Endodermal cell (in vitro differentiated cells): Measurements from ENCODE around the gene CUX1. TPM values are rescaled to one million over a fixed set of nuclear protein-coding genes. Genes with fewer than 3 reads are reported as not detected.
"Not testable (repeated sequence)": the region's sequence is repeated elsewhere in the genome, so short reads cannot be mapped to it uniquely, and the experiment has no call there.

ENCODE experiments used
- DNase-seq: peaks from one replicate; pipeline ENCODE4 v3.0.0-alpha.2; 2017
- H3K27ac ChIP-seq: 2 replicates; pipeline ENCODE4 v1.5.1; 2013; ENCODE audit warnings: mild to moderate bottlenecking, low read depth, low read length, moderate library complexity
- H3K27me3 ChIP-seq: 2 replicates; pipeline ENCODE4 v1.6.1; 2013; ENCODE audit warnings: mild to moderate bottlenecking, low read length, moderate library complexity; ENCODE audit not compliant: insufficient read depth, control insufficient read depth, poor library complexity, severe bottlenecking
- H3K36me3 ChIP-seq: 2 replicates; pipeline ENCODE4 v1.7.0; 2013; ENCODE audit warnings: mild to moderate bottlenecking, low read length, moderate library complexity; ENCODE audit not compliant: control insufficient read depth, insufficient read depth
- H3K4me1 ChIP-seq: one replicate; pipeline ENCODE4 v1.7.0; 2013; ENCODE audit warnings: low read length; ENCODE audit not compliant: control insufficient read depth, insufficient read depth
- H3K4me3 ChIP-seq: 2 replicates; pipeline ENCODE4 v1.5.1; 2013; ENCODE audit warnings: mild to moderate bottlenecking, low read length, moderate library complexity
- H3K9ac ChIP-seq: 2 replicates; pipeline ENCODE4 v1.6.1; 2013; ENCODE audit warnings: mild to moderate bottlenecking, low read length, moderate library complexity; ENCODE audit not compliant: poor library complexity, severe bottlenecking; ENCODE audit errors: extremely low read depth
- H3K9me3 ChIP-seq: 2 replicates; pipeline ENCODE4 v1.6.1; 2013; ENCODE audit warnings: mild to moderate bottlenecking, low read length, moderate library complexity; ENCODE audit not compliant: control insufficient read depth
- H3K27ac Mint-ChIP-seq: 2 replicates; pipeline ENCODE4 v1.8.0; 2020; ENCODE audit warnings: mixed read lengths
- H3K27me3 Mint-ChIP-seq: 2 replicates; pipeline ENCODE4 v1.8.0; 2021; ENCODE audit warnings: mild to moderate bottlenecking, mixed read lengths; ENCODE audit not compliant: insufficient read depth
- H3K36me3 Mint-ChIP-seq: 2 replicates; pipeline ENCODE4 v1.8.0; 2020; ENCODE audit warnings: low read depth, mixed read lengths
- H3K4me1 Mint-ChIP-seq: 2 replicates; pipeline ENCODE4 v1.8.0; 2020; ENCODE audit warnings: mixed read lengths
- H3K4me3 Mint-ChIP-seq: 2 replicates; pipeline ENCODE4 v1.8.0; 2020; ENCODE audit warnings: mild to moderate bottlenecking, moderate library complexity, mixed read lengths
- H3K9me3 Mint-ChIP-seq: 2 replicates; pipeline ENCODE4 v1.8.0; 2020; ENCODE audit warnings: mild to moderate bottlenecking, mixed read lengths
- WGBS, 2 experiments: methylation state at CpG; one replicate each; pipeline versions ENCODE4 v1.1.5 to v1.1.7; 2013; ENCODE audit warnings: missing lambda C conversion rate in 2 of 2, mixed read lengths in 1 of 2; ENCODE audit not compliant: insufficient coverage in 1 of 2, insufficient read length in 1 of 2; 5-methylcytosine and 5-hydroxymethylcytosine counted together
- total RNA-seq, 2 donors: library from RNA; stranded (reverse); fragmentation: NEBNext Ultra II Directional in 1 of 2; extraction: Animal tissue kit (Norgen Biotek cat#: 25700) in 1 of 2; gene quantifications; 2 replicates in 1 of 2; 3 replicates in 1 of 2; pipeline ENCODE4 v1.2.1, GENCODE V29; 2021
- TF ChIP-seq, protein P1 (sequence below): fragments of 200-600 bp; sonication (generic); conservative IDR thresholded peaks from 2 replicates; pipeline ENCODE4 v1.5.0; 2021; ENCODE audit warnings: antibody characterized with exemption, mild to moderate bottlenecking

CUX1 gene
- total RNA-seq, 2 donors from 2014 or later: 85.1 to 108 TPM

GRCh38 chr7:102228935-102229334 is 411.5 kb downstream of the CUX1 start:
- Histone ChIP-seq H3K9ac (no peak overlapping the region), H3K27ac (no peak overlapping the region), H3K36me3 (peaks cover 37% of the 10 kb centered on the region), H3K27me3 (no peaks in the 10 kb centered on the region), H3K4me3 (no peak overlapping the region), H3K9me3 (no peaks in the 10 kb centered on the region), H3K4me1 (no peaks in the 10 kb centered on the region)
- H3K4me1 Mint-ChIP-seq: no peaks in the 10 kb centered on the region
- TF ChIP-seq, protein P1, sequence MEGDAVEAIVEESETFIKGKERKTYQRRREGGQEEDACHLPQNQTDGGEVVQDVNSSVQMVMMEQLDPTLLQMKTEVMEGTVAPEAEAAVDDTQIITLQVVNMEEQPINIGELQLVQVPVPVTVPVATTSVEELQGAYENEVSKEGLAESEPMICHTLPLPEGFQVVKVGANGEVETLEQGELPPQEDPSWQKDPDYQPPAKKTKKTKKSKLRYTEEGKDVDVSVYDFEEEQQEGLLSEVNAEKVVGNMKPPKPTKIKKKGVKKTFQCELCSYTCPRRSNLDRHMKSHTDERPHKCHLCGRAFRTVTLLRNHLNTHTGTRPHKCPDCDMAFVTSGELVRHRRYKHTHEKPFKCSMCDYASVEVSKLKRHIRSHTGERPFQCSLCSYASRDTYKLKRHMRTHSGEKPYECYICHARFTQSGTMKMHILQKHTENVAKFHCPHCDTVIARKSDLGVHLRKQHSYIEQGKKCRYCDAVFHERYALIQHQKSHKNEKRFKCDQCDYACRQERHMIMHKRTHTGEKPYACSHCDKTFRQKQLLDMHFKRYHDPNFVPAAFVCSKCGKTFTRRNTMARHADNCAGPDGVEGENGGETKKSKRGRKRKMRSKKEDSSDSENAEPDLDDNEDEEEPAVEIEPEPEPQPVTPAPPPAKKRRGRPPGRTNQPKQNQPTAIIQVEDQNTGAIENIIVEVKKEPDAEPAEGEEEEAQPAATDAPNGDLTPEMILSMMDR: no peak
- no peak overlapping the region for H3K4me3 Mint-ChIP-seq
- no peak overlapping the region for H3K27ac Mint-ChIP-seq
- no peaks in the 10 kb centered on the region for H3K9me3 Mint-ChIP-seq
- WGBS, 2 experiments: 97 to 100% methylated on average over 8 to 12 of the region's 12 CpGs
- no peak for DNase-seq
- peaks cover 64% of the 10 kb centered on the region for H3K36me3 Mint-ChIP-seq
- H3K27me3 Mint-ChIP-seq: no peaks in the 10 kb centered on the region

GRCh38 chr7:102230162-102230561 is 412.7 kb downstream of the CUX1 start:
- H3K27me3 Mint-ChIP-seq, DNase-seq, H3K9me3 ChIP-seq, H3K4me3 ChIP-seq, H3K27ac ChIP-seq, H3K27ac Mint-ChIP-seq, H3K9me3 Mint-ChIP-seq, H3K27me3 ChIP-seq, H3K4me1 Mint-ChIP-seq, H3K9ac ChIP-seq, H3K4me1 ChIP-seq, H3K4me3 Mint-ChIP-seq: not testable (repeated sequence)
- 89 to 100% methylated on average over 1 to 5 of the region's 5 CpGs for WGBS, 2 experiments
- peaks cover 62% of the 10 kb centered on the region for H3K36me3 Mint-ChIP-seq
- H3K36me3 ChIP-seq: peaks cover 46% of the 10 kb centered on the region

GRCh38 chr7:102230593-102230992 is 413.2 kb downstream of the CUX1 start:
- Mint-ChIP-seq H3K27me3 (no peaks in the 10 kb centered on the region), H3K4me3 (no peak overlapping the region), H3K9me3 (no peaks in the 10 kb centered on the region), H3K4me1 (no peaks in the 10 kb centered on the region), H3K36me3 (peaks cover 61% of the 10 kb centered on the region), H3K27ac (no peak overlapping the region)
- no peak for DNase-seq
- TF ChIP-seq, protein P1: no peak
- WGBS, 2 experiments: 97 to 100% methylated on average over 3 to 4 of the region's 4 CpGs
- Histone ChIP-seq H3K27ac (no peak overlapping the region), H3K9ac (no peak overlapping the region), H3K36me3 (peaks cover 46% of the 10 kb centered on the region), H3K4me1 (no peaks in the 10 kb centered on the region), H3K27me3 (no peaks in the 10 kb centered on the region), H3K4me3 (no peak overlapping the region), H3K9me3 (no peaks in the 10 kb centered on the region)
